DMS79 (cell line): ENCODE measurements around the gene LPP.
"Not testable (repeated sequence)": the region's sequence is repeated elsewhere in the genome, so short reads cannot be mapped to it uniquely, and the experiment has no call there.

ENCODE experiments used
- DNase-seq: peaks from one replicate; lab custom pipeline; 2025; lab: John Stamatoyannopoulos, UW

The LPP gene

GRCh38 chr3:188594139-188594538 is 440.2 kb downstream of the LPP start:
- no peak for DNase-seq

DNA sequence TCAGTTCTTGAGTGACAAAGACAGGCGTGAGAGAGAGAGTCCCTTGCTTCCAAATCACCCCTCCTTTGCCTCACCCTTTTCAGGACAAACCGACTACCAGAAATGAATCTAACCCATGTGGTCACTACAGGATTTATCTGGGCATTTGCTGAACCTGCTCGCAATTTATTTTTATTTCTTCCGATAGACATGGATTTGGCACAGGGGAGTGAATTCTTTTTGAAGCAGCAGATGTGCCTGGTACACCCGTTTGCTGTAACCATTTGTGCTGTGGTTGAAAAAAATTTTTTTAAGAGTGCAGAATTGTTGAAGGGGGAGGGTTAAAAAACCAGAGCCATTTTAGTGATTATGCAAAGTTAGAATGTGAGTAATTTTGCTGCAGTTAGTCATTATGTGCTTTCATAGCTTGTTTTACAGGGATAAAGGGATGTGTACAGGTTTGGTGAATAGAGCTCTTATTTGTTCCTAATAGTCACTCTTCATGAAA is 442.0 kb downstream of the LPP start:
- no peak for DNase-seq

DNA sequence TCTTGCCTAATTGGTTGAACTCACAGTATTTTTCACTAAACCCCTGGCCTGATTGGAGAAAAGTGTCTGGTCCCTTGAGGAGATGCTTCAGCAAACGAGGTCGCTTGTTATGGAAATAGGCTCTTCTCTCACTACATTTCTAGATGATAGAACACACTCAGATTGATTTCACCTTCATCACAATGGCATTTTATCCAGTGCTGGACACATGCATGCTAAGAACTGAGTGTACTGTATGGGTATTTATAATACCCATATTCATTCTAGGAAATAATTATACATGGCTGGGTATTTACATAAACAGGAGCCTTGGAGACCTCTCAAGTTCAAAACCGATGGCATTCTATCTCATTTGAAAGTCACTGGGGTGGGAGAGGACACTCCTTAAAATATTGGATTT is 444.9 kb downstream of the LPP start:
- no peak for DNase-seq

GRCh38 chr3:188602111-188602510 is 448.2 kb downstream of the LPP start:
- DNase-seq, result no peak

- no peak for DNase-seq
These were observed 448.7 kb downstream of the LPP start for GRCh38 chr3:188602620-188603019.

- no peak for DNase-seq
These were observed 450.7 kb downstream of the LPP start for GRCh38 chr3:188604651-188605050.

DNA sequence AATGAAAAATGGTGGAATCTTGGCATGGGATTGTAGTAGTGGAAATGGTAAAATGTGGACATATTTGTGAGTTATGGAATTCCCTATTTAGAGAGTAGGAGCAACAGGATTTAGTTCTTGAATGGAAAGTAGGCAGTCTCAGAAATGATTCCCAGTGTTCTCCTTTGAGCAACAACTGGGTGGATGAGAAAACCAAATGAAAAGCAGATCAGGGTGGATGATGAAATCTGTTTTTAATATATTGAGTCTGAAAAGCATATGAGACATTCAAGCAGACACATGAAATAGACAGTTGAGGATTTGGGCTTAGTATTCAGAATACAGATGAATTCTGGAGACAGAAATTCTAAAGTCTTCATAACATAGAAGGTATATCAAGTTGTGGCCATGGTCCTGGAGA is 451.3 kb downstream of the LPP start:
- no peak for DNase-seq

DNA sequence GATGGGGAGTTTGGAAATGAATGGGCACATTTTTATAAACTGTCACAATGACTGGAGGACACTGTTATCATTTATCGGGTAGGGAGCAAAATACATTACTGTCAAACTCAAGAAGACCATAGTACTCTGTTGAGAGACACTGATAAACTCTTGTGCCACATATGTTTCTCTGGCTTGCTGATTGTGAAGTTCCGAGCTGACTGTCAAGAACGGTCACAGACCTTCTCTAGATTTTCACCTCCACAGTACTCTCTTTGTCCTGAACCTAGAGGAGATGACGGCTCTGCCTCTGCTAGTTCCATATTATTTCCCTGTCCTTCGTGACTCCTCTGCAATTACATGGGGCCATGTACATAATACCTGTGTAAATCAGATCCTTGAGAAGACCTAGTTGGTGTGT is 451.9 kb downstream of the LPP start:
- DNase-seq, result no peak

GRCh38 chr3:188607805-188608315 is 453.9 kb downstream of the LPP start:
- no peak for DNase-seq

DNA sequence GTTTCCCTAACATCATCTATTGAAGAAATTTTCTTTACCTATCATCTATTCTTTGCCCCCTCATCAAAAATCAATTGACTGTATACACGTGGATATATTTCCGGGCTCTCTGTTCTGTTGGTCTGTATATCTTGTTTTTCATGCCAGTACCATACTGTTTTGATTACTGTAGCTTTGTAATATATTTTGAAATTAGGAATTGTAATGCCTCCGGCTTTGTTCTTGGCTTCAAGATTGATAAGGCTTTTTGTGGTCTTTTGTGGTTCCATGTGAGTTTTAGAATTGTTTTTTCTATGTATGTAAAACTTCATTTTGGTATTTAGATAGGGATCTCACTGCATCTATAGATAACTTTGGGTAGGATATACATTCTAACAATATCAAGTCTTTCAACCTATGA is 454.4 kb downstream of the LPP start:
- DNase-seq, result no peak

- DNase-seq, result not testable (repeated sequence)
These were observed 459.8 kb downstream of the LPP start for GRCh38 chr3:188613721-188614120.

DNA sequence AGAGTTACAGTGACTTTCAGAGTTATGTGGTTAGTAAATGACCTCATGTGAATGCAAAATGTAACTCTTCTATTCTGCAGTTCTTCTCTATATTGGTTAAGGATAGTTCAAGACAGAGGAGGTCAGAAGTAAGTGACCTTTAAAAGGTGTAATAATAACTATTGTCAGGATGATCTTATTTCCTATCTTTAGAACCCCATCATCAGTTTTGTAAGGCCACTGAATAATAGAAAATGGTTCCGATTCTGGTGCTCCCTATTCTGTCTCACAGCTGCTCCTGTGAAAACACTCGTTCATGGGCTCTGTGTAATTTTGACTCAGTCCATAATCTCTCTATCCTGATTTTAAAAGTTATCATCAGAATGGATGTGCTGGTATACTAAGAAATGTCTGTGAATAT is 463.3 kb downstream of the LPP start:
- no peak for DNase-seq

GRCh38 chr3:188617988-188618701 is 464.2 kb downstream of the LPP start:
- no peak for DNase-seq

- no peak for DNase-seq
These were observed 466.8 kb downstream of the LPP start for GRCh38 chr3:188620752-188621151.

GRCh38 chr3:188624384-188624783 is 470.4 kb downstream of the LPP start:
- no peak for DNase-seq

GRCh38 chr3:188624828-188625227 is 470.9 kb downstream of the LPP start:
- DNase-seq, result no peak

DNA sequence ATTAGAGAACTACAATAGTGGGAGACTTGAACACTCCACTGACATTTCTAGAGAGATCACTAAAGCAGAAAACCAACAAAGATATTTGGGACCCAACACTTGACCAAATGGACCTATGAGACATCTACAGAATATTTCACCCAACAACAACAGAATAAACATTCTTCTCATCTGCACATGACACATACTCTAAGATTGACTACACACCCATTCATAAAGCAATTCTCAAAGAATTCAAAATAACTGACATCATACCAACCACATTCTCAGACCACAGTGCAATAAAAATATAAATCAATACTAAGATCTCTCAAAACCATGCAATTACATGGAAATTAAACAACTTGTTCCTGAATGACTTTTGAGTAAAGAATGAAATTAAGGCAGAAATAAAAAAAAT is 473.7 kb downstream of the LPP start:
- DNase-seq, result no peak

DNA sequence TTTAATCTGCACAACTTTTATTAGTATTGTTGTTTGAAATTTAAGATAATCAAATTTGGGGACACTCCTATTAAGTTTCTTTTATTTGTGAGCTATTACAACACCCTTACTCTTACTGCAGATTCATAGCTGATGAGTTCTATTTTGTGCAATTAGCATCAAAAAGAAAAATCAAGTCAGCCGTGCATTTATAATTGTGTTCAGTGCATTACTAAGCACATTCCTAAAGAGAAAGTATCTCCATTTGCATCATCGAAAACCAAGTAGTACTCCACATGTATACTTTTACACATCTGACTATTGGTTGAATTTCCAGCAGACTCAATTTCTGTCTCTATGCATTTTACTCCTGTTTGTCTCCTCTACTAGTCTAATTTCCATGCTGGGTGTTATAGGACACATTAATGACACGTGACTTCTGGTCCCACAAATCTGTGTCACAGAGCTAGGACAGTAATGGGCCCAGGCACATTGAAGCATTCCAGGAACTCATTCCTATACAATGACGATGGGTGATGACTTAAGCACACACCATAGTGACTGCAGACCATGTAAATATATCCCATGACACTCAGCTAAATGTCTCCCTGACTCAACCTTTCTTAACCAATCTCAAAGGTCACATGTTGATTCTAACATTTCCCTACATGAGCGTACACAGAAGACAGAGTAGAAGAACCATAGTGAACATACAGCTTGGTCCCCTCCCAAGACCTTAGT is 477.5 kb downstream of the LPP start:
- no peak for DNase-seq

GRCh38 chr3:188633206-188633605 is 479.2 kb downstream of the LPP start:
- no peak for DNase-seq

DNA sequence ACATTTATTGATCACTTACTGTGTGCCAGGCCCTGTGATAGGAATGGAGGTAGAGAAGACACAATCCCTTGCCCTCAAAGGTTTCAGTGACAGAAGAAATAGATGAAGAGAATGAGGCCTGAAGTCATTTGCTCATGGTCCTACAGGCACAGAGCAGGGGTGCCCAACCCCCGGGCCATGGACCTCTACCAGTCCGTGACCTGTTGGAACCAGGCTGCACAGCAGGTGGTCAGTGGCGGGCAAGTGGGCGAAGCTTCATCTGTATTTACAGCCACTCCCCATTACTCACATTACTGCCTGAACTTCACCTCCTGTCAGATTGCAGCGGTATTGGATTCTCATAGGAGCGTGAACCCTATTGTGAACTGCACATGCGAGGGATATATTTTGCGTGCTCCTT is 480.3 kb downstream of the LPP start:
- no peak for DNase-seq

DNA sequence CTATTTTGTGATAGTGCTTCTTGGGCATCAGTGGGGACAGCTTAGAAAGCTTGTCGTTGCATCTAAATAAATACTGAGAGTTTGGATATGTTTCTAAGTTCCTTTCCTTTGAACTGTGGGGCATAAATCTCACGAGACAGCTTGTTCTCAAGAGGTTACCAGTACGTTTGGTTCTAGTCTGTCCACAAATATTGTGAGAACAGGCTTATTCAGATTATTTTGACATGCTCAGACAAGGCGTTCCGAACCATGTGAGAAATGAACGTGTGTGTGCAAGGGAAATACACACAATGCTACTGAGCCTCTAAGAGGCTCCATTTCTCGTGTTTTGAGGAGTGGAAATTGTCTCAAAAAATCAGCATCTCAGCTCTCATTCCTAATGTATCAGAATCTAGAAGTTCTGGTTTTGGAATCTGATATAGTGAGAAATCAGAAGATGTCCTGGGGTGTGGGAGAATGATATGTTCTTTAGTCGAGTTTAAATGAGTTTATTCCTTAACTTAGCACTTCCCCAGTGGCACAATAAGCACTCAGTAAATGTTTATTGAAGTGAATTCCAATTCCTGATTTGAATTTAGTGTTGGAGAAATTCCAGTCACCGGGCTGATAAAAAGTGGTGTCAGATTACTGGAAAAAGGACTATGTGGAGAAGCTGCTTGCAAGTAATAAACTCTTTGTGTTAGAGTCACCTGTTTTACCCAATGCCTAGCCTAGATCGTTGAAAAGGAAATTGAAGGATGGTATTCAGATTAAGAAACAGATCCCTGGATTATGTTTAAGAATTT is 481.5 kb downstream of the LPP start:
- no peak for DNase-seq

DNA sequence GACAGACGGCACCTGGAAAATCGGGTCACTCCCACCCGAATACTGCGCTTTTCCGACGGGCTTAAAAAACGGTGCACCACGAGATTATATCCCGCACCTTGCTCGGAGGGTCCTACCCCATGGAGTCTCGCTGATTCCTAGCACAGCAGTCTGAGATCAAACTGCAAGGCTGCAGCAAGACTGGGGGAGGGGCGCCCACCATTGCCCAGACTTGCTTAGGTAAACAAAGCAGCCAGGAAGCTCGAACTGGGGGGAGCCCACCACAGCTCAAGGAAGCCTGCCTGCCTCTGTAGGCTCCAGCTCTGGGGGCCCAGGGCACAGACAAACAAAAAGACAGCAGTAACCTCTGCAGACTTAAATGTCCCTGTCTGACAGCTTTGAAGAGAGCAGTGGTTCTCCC is 482.3 kb downstream of the LPP start:
- not testable (repeated sequence) for DNase-seq

DNA sequence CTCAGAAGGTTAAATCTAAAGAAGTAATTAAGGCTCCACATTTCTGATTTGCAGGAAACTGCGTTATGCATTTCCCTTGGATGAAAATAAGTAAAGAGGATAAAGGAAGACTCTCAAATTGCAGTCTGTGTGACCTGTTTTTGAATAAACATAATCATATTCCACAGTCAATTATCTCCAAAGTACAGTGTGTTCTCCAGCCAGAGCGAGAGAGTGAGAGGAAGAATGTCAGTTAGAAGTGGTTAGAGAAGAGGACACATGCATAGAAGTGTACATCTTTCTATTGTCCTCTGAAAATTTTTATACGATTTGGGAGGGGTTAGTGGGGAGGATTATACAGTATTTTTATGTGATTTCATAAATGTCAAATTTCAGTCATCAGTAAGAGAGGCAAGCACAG is 487.1 kb downstream of the LPP start:
- DNase-seq, result no peak
